Renal pelvis (tissue), 4 donors: ENCODE measurements around the gene ANKRD44. TPM values are rescaled to one million over a fixed set of nuclear protein-coding genes. Genes with fewer than 3 reads are reported as not detected.

Experiments used
- DNase-seq: peaks from one replicate; pipeline ENCODE4 v3.0.0-alpha.2; 2013
- polyA plus RNA-seq, 3 donors: library from polyadenylated mRNA; unstranded; fragments of 120-200 nt; gene quantifications; one replicate each; pipeline ENCODE4 v1.2.1, GENCODE V29; 2013; ENCODE audit not compliant: insufficient read length in 3 of 3

ANKRD44 gene
- polyA plus RNA-seq, 3 donors: 8.8 to 13.3 (median 12.6) TPM

- no peak for DNase-seq
These were observed 14.2 kb upstream of the ANKRD44 start for GRCh38 chr2:197324801-197325200.

- no peak for DNase-seq
These were observed 12.4 kb upstream of the ANKRD44 start for GRCh38 chr2:197322724-197323720.

DNA sequence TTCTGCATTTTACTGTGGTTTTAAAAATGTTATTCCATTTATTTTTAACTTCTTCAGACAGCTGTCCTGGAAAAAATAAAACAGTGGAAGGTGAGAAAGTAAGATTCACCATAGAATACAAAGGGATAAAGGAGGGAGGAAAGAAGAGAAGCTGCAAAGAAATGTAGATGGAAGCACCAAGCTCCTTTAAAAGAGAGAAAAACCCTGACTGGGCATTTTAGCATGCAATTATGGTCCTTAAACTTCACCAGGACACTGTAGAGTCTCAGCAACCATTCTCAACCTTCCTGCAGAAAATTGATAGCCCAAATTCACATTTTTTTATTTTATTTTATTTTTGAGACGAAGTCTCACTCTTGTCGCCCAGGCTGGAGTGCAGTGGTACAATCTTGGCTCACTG lies 11.6 kb upstream of the ANKRD44 start:
- no peak for DNase-seq

- DNase-seq: no peak
These were observed 4.8 kb upstream of the ANKRD44 start for GRCh38 chr2:197315371-197315770.

- no peak for DNase-seq
These were observed 1.6 kb upstream of the ANKRD44 start for GRCh38 chr2:197312186-197312585.

GRCh38 chr2:197311421-197312033 lies 947 bp upstream of the ANKRD44 start:
- DNase-seq: no peak

DNA sequence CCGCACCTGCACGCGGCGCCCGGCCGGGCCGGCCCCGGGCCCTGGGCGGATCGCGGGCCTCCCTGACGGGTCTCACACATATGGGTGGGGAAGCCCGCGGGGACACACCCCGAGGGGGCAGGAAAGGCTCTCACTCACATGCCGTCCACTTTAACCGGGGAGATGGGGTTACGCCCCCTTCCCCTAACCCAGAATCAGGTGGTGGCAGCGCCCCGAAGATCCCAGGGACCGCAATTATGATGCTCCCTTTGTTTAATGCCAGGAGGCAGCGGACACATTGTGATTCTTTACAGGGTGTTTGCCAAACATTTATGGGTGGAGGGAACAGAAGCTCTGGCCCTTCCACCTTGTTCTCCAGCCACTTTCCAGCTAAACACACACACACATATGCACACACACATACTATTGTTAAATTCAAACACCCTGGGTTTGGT lies 424 bp upstream of the ANKRD44 start:
- DNase-seq: no peak

DNA sequence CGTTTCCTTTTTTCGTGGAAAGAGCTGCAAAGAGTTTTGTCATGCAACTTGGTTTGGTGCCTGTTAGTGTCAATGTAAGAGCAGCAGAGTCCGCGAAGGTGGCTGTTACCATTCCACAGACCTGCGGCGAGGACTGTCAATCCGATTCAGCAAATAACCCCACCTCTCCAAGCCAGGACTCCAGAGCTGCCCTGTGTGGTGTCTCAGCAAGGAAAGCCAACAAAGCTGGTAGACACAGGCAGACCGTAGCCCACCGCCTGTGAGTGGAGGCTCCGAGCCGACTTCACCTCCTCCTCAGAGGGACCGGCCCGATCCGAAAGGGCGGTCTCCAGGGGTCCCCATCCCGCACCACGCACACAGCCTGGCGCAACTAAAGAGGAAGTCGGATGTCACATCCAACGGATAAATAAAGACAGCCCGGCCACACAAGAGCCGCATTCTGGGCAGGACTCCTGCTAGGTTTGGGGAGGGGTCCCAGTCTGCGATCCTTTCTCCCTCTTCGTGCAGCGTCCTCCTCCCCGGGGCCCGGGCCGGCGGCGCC lies 819 bp downstream of the ANKRD44 start:
- DNase-seq: peak; percentile 24

DNA sequence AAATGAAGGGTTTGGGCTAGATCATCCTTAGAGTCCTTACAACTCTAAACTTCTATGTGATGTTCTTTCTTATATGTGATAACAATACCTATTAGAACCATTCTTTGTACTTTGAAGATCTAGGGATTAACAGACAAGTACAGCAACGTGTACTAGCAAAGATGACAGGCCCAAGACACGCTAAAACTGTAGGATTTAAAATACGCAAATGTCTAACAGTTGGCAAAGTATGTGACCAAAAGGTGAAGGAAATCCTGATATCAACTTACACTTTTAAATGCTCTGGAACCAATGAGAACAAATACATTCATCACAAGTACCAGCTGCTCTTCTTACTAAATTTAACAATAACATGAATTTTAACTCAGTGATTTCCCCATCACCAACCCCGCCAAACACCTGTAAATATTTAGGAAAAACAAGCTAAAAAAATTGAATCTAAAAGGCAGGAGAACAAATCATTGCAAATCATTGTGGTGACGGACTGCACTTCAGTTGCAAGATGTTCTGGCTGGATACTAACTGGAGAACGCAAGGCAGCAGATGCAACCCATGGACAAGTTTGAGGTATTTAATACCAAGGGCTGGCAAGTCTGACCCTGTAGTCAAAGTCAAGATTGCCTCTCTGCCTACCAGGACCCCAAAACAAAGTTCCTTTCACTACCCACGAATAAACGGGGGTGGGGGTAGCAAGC lies 1.4 kb downstream of the ANKRD44 start:
- DNase-seq: no peak

GRCh38 chr2:197308585-197308984 lies 2.0 kb downstream of the ANKRD44 start:
- no peak for DNase-seq

DNA sequence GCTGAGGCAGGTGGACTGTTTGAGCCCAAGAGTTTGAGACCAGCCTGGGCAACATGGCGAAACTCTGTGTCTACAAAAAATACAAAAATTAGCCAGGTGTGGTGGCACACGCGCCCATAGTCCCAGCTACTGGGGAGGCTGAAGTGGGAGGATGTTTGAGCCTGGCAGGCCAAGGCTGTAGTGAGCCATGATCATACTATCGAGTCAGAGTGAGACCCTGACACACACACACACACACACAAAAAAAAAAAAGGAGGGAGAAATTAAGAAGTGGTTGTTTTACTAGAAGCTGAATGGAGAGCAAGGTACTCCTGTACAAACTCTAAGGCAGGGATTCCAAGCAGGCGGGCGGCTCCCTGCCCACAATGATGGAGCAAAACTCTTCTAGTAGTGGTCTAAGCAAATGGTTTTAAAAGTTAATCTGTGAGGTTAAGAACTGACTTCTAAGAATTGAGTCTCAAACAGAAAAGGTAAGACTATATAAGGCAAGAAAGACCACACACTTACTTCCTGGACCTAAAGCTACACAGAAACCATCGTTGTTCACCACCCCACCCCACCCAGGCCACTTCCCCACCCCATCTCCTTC lies 2.6 kb downstream of the ANKRD44 start:
- DNase-seq: no peak

DNA sequence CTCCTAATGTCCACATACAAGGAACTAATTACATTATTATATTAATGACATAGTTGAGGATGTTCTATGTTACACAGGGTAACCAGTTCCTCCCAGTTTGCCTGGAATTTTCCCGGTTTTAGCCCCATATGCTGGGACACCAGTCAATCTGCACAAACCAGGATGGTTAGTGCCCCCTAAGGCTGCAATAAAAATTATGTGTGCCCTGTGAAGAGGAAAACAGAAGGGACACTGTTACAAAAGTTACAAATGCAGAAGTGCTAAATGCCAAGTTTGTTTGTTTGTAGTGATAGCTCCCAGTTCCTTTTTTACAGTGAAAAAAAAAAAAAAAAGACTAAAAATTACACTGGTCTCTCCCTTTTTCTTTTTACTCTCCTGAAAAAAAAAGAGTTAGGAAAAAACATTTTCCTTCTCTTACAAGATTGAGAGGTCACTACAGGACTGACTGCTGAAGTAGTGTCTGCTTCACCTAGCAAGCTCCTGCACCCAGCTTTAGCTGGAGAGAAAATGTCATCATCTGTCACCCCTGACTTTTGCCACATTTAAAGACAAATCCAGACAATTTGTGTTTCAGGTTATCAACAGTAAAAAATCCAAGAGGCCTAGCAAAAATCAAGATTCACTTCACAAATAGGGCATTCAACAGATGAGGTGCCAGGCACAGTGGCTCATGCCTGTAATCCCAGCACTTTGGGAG lies 3.2 kb downstream of the ANKRD44 start:
- DNase-seq: no peak

- no peak for DNase-seq
These were observed 3.9 kb downstream of the ANKRD44 start for GRCh38 chr2:197306696-197307040.

DNA sequence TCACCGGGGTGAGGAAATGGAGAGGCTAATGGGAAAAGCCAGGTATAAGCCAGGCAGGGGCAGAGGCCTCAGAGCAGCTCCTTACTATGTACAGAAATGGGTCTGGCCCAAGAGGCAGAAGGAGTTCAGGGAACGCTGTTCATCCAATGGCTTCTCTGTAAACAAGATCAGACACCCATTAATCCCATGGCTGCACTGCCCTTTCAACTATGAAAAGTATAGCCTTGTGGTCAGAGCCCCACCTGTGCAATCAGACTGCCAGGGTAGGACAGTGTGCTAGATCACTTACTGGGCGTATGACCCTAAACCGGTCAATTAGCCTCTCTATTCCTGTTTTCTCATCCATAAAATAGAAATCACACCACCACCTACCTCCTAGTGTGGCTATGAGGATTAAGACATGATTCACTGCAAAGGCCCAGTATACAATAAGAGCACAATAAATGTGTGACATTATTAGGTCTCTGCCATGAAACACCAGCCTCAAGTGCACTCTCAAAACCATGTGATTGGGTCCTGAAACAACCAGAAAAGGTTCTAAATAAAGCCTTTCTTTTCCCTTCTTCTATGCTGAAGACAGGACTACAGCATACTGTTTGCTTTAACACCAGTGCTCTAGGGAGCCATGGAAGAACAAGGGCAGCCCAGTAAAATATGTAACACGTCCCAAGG lies 4.4 kb downstream of the ANKRD44 start:
- no peak for DNase-seq

GRCh38 chr2:197304556-197305011 lies 6.0 kb downstream of the ANKRD44 start:
- DNase-seq: no peak

GRCh38 chr2:197300139-197300538 lies 10.4 kb downstream of the ANKRD44 start:
- DNase-seq: no peak

DNA sequence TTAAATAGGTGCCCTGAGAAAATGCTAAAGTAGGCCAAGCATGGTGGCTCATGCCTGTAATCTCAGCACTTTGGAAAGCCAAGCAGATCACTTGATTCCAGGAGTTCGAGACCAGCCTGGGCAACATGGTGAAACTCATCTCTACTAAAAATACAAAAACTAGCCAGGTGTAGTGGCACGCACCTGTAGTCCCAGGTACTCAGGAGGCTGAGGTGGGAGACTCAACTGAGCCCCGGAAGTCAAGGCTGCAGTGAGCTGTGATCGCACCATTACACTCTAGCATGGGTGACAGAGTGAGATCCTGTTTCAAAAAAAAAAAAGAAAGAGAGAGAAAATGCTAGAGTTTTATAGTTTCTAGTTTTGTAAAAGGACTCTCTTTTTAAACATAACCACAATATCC lies 12.0 kb downstream of the ANKRD44 start:
- no peak for DNase-seq

DNA sequence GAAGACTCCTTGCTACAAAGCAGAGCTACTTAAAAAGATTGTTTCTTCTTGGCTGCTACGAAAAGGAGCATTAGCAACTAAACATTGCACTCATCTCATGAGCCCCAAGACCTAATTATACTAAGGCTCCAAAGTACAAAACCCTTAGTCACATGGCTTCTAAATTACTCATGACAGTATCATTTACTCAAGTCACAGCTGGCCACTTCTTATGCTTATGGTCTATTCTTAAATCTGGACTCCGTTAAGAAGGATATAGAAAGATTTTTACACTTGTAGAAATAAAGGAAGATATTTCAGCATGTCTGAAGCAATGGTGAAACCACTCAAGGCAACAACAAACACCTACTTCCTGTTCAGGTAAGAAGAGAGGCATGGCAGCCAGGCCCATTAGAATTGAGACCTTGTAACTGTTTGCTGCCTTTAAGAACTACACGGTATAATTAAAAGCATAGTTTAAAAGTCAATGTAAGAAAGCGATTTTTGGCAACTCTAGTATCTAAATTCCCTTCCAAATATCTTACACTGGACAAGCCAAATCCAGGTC lies 12.7 kb downstream of the ANKRD44 start:
- DNase-seq: no peak

- no peak for DNase-seq
These were observed 13.3 kb downstream of the ANKRD44 start for GRCh38 chr2:197297266-197297665.

DNA sequence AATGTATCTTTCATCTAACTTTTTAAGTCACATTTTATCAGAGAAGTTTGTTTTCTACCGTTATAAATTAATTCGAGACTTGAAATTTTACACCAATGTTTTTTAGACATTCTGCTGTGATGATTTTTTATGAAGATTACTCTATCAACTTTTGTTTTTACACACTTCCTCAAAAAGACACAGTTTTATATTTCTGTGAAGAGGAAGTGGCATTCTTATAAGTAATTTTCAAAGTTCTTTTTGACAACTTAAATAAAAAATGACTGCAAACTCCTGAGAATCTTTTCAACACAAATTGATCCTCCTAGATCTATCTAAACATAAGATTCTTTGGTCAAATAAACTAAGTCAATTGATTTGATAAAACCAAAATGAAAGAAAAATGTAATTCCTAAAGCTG lies 13.7 kb downstream of the ANKRD44 start:
- no peak for DNase-seq
